Liver (tissue), 9 donors: Measurements from ENCODE around the gene LRRC61. TPM values are rescaled to one million over a fixed set of nuclear protein-coding genes. Genes with fewer than 3 reads are reported as not detected.

ENCODE experiments used
- DNase-seq: peaks from one replicate; pipeline ENCODE4 v3.0.0-alpha.2; 2017; ENCODE audit warnings: low spot score
- H3K27ac ChIP-seq, 2 donors: one replicate each; pipeline ENCODE4 v1.7.0; 2013; ENCODE audit warnings: inconsistent platforms in 2 of 2, low read length in 2 of 2, control low read depth in 1 of 2, low read depth in 1 of 2, mild to moderate bottlenecking in 1 of 2
- H3K27me3 ChIP-seq, 4 donors: one replicate each; pipeline versions ENCODE4 v1.6.1 to v1.7.0; 2013; ENCODE audit warnings: low read length in 3 of 4, inconsistent platforms in 1 of 4, mild to moderate bottlenecking in 1 of 4, moderate library complexity in 1 of 4; ENCODE audit not compliant: control insufficient read depth in 4 of 4, insufficient read depth in 4 of 4
- H3K36me3 ChIP-seq, 4 donors: one replicate each; pipeline versions ENCODE4 v1.6.1 to v1.7.0; 2013; ENCODE audit warnings: low read length in 3 of 4, mild to moderate bottlenecking in 3 of 4, low read depth in 1 of 4, moderate library complexity in 1 of 4; ENCODE audit not compliant: control insufficient read depth in 4 of 4, insufficient read depth in 3 of 4
- H3K4me1 ChIP-seq, 4 donors: one replicate each; pipeline versions ENCODE4 v1.6.1 to v1.7.0; 2013; ENCODE audit warnings: low read length in 3 of 4, mild to moderate bottlenecking in 3 of 4, moderate library complexity in 1 of 4; ENCODE audit not compliant: control insufficient read depth in 4 of 4, insufficient read depth in 4 of 4
- H3K4me3 ChIP-seq, 3 donors: one replicate each; pipeline versions ENCODE4 v1.6.1 to v1.7.0; 2013; ENCODE audit warnings: low read length in 3 of 3, control low read depth in 1 of 3, low read depth in 1 of 3, mild to moderate bottlenecking in 1 of 3
- H3K9ac ChIP-seq, 2 donors: one replicate each; pipeline ENCODE4 v1.7.0; 2013; ENCODE audit warnings: low read length in 2 of 2, mild to moderate bottlenecking in 2 of 2, moderate library complexity in 2 of 2, control low read depth in 1 of 2, low read depth in 1 of 2
- H3K9me3 ChIP-seq, 4 donors: one replicate each; pipeline versions ENCODE4 v1.6.1 to v1.7.0; 2013; ENCODE audit warnings: low read length in 3 of 4; ENCODE audit not compliant: control insufficient read depth in 4 of 4
- ATF3 ChIP-seq: IDR thresholded peaks from 2 replicates; pipeline ENCODE4 v1.6.1; 2016; ENCODE audit warnings: antibody characterized with exemption
- CTCF ChIP-seq: fragments of 150-350 bp; IDR thresholded peaks from 2 replicates; pipeline ENCODE4 v1.5.1; 2017; ENCODE audit warnings: improper control_type of control experiment, low read depth, low read length; ENCODE audit not compliant: missing input control
- EGR1 ChIP-seq, 2 donors: IDR thresholded peaks; 2 replicates each; pipeline ENCODE4 v1.6.1; 2016 to 2018; ENCODE audit warnings: antibody characterized with exemption in 2 of 2, low read depth in 2 of 2
- FOXA1 ChIP-seq: IDR thresholded peaks from 2 replicates; pipeline ENCODE4 v1.6.1; 2016; ENCODE audit warnings: antibody characterized with exemption
- FOXA2 ChIP-seq: IDR thresholded peaks from 2 replicates; pipeline ENCODE4 v1.6.1; 2016; ENCODE audit warnings: antibody characterized with exemption
- GABPA ChIP-seq, 2 donors: IDR thresholded peaks in 1 of 2; conservative IDR thresholded peaks in 1 of 2; 2 replicates each; pipeline ENCODE4 v1.6.1; 2016; ENCODE audit warnings: antibody characterized with exemption in 2 of 2, mild to moderate bottlenecking in 1 of 2, moderate library complexity in 1 of 2
- HNF4A ChIP-seq, 2 donors: conservative IDR thresholded peaks; 2 replicates each; pipeline ENCODE4 v1.6.1; 2016; ENCODE audit warnings: antibody characterized with exemption in 2 of 2, mild to moderate bottlenecking in 2 of 2
- HNF4G ChIP-seq: IDR thresholded peaks from 2 replicates; pipeline ENCODE4 v1.6.1; 2016; ENCODE audit warnings: antibody characterized with exemption
- JUND ChIP-seq, 2 donors: IDR thresholded peaks; 2 replicates each; pipeline ENCODE4 v1.6.1; 2016; ENCODE audit warnings: antibody characterized with exemption in 2 of 2
- MAX ChIP-seq: IDR thresholded peaks from 2 replicates; pipeline ENCODE4 v1.6.1; 2016; ENCODE audit warnings: antibody characterized with exemption
- NR2F2 ChIP-seq: IDR thresholded peaks from 2 replicates; pipeline ENCODE4 v1.6.1; 2016; ENCODE audit warnings: antibody characterized with exemption
- RAD21 ChIP-seq, 2 donors: IDR thresholded peaks; 2 replicates each; pipeline ENCODE4 v1.6.1; 2016; ENCODE audit warnings: antibody characterized with exemption in 2 of 2, mild to moderate bottlenecking in 2 of 2
- REST ChIP-seq: IDR thresholded peaks from 2 replicates; pipeline ENCODE4 v1.6.1; 2016; ENCODE audit warnings: antibody characterized with exemption, mild to moderate bottlenecking
- RXRA ChIP-seq, 2 donors: IDR thresholded peaks; 2 replicates each; pipeline ENCODE4 v1.6.1; 2017 to 2018; ENCODE audit warnings: antibody characterized with exemption in 2 of 2, mild to moderate bottlenecking in 1 of 2
- SP1 ChIP-seq: IDR thresholded peaks from 2 replicates; pipeline ENCODE4 v1.6.1; 2018; ENCODE audit warnings: antibody characterized with exemption, mild to moderate bottlenecking
- TAF1 ChIP-seq: conservative IDR thresholded peaks from 2 replicates; pipeline ENCODE4 v1.6.1; 2016; ENCODE audit warnings: antibody characterized with exemption, mild to moderate bottlenecking
- YY1 ChIP-seq: IDR thresholded peaks from 2 replicates; pipeline ENCODE4 v1.6.1; 2016; ENCODE audit warnings: antibody characterized with exemption, mild to moderate bottlenecking
- ZBTB33 ChIP-seq: IDR thresholded peaks from 2 replicates; pipeline ENCODE4 v1.6.1; 2016; ENCODE audit warnings: antibody characterized with exemption
- WGBS: extraction: QIAGEN DNeasy Blood & Tissue Kit; methylation state at CpG from one replicate; pipeline ENCODE4 v1.1.7; 2013; 5-methylcytosine and 5-hydroxymethylcytosine counted together
- polyA plus RNA-seq, 2 donors: library from polyadenylated mRNA; stranded (reverse) in 1 of 2; unstranded in 1 of 2; fragments of 200-250 nt in 1 of 2; fragments of >200 nt in 1 of 2; fragmentation: Nextera tagmentation in 1 of 2; extraction: Ambion mirVana in 1 of 2; gene quantifications; one replicate each; pipeline versions ENCODE4 v1.2.1 to v1.2.3, GENCODE V29; 2013 to 2015
- total RNA-seq, 2 donors: library from RNA; depleted of rRNA; stranded (reverse); fragments of >200 nt; gene quantifications; one replicate each; pipeline ENCODE4 v1.2.3, GENCODE V29; 2014
- donor health status: healthy.
- donor health status: healthy.
- donor health status: healthy.
- donor health status: healthy.
- donor health status: healthy.

The LRRC61 gene
- total and polyA plus RNA-seq, 4 donors, result 12.0 to 21.0 (median 15.6) TPM

- no peaks in the 10 kb centered on the region for H3K27me3 ChIP-seq
- no peak overlapping the region for H3K27ac ChIP-seq
- TF ChIP-seq REST (no peak), HNF4A (conservative IDR thresholded peaks at IDR 0.05) (no peak), RAD21 (IDR thresholded peaks at IDR 0.05) (no peak), TAF1 (no peak), ATF3 (no peak), FOXA1 (no peak), NR2F2 (no peak), JUND (IDR thresholded peaks at IDR 0.05) (no peak), RXRA (IDR thresholded peaks at IDR 0.05) (no peak), SP1 (no peak), MAX (no peak), FOXA2 (no peak), YY1 (no peak), CTCF (no peak), EGR1 (IDR thresholded peaks at IDR 0.05; ENCODE audit: low read depth in 2 of 2) (no peak), ZBTB33 (no peak), HNF4G (no peak), GABPA (IDR thresholded peaks at IDR 0.05 in 1 of 2, conservative IDR thresholded peaks at IDR 0.05 in 1 of 2) (no peak)
- DNase-seq, result no peak
- WGBS, result 96% methylated on average over 3 of the region's 3 CpGs
- H3K9me3 ChIP-seq, result no peaks in the 10 kb centered on the region
- peaks cover 0 to 22% (median 13%) of the 10 kb centered on the region in 4 donors for H3K4me1 ChIP-seq
- H3K36me3 ChIP-seq, result peaks cover 2 to 33% (median 16%) of the 10 kb centered on the region in 4 donors
- H3K4me3 ChIP-seq, result no peak overlapping the region
- no peak overlapping the region for H3K9ac ChIP-seq
Observed at GRCh38 chr7:150327308-150327707, 4.2 kb downstream of the LRRC61 start.
